AG04450 (cell line): ENCODE results near the gene POGK. TPM values are rescaled to one million over a fixed set of nuclear protein-coding genes. Genes with fewer than 3 reads are reported as not detected.

Source experiments
- CTCF ChIA-PET: fragments of 300-600, 350-600 bp; formaldehyde crosslinking; extraction: SDS; loops from one replicate; lab custom pipeline; 2022; ENCODE audit warnings: antibody characterized with exemption, inconsistent platforms; lab: Charles Lee
- POLR2A ChIA-PET: fragments of 350-600 bp; formaldehyde crosslinking; extraction: SDS; loops from one replicate; lab custom pipeline; 2021; ENCODE audit warnings: antibody characterized with exemption, inconsistent platforms; lab: Yijun Ruan, JAX
- DNase-seq: peaks from one replicate; pipeline ENCODE4 v3.0.0-alpha.2; 2011; ENCODE audit warnings: low read depth, low spot score
- H3K27ac ChIP-seq: one replicate; pipeline ENCODE4 v1.5.1; 2012; ENCODE audit warnings: low read depth, low read length, control low read depth
- H3K27me3 ChIP-seq: one replicate; pipeline ENCODE4 v1.6.0; 2012; ENCODE audit warnings: low read length; ENCODE audit not compliant: control insufficient read depth, insufficient read depth
- H3K4me3 ChIP-seq: 2 replicates; pipeline ENCODE4 v1.5.1; 2011; ENCODE audit warnings: mild to moderate bottlenecking, low read depth, low read length, control low read depth
- H3K9me3 ChIP-seq: 2 replicates; pipeline ENCODE4 v1.5.1; 2012; ENCODE audit warnings: low read length; ENCODE audit not compliant: control insufficient read depth, insufficient read depth
- CTCF ChIP-seq: IDR thresholded peaks from 2 replicates; pipeline ENCODE4 v1.5.1; 2011; ENCODE audit warnings: low read depth, low read length, control low read depth, inconsistent platforms
- polyA plus RNA-seq: library from polyadenylated mRNA; depleted of rRNA; stranded (reverse); fragments of >200 nt; gene quantifications from 2 replicates; pipeline ENCODE4 v1.2.3, GENCODE V29; 2011

The POGK gene
- polyA plus RNA-seq, 1 experiment, result 21.9 TPM

- H3K4me3 ChIP-seq, result no peak overlapping the region
- no peak for DNase-seq
- CTCF ChIA-PET, result interaction anchor here (1.2 kb wide), 1 partner anchor 203 kb away, joined by 3 read pairs; no protein-coding TSS in a partner anchor
- no peak overlapping the region for H3K27ac ChIP-seq
- no peak for TF ChIP-seq CTCF
- no peaks in the 10 kb centered on the region for H3K9me3 ChIP-seq
- H3K27me3 ChIP-seq, result no peaks in the 10 kb centered on the region
- POLR2A ChIA-PET, result interaction anchor here (0.7 kb wide), 1 partner anchor 20 kb away, joined by 3 read pairs; the partner anchor contains the start of gene TADA1
These were observed 16.3 kb downstream of the POGK start for GRCh38 chr1:166855558-166855957.

- ChIA-PET CTCF (interaction anchor here (0.7 to 1.3 kb wide), 3 partner anchors 14 to 1227 kb away, joined by 3 to 4 read pairs (median 3); no protein-coding TSS in a partner anchor), POLR2A (interaction anchor here (0.9 kb wide), 1 partner anchor 18 kb away, joined by 3 read pairs; the partner anchor contains the start of gene TADA1)
- DNase-seq, result no peak
- TF ChIP-seq CTCF, result no peak
- H3K9me3 ChIP-seq, result no peaks in the 10 kb centered on the region
- no peaks in the 10 kb centered on the region for H3K27me3 ChIP-seq
- no peak overlapping the region for H3K27ac ChIP-seq
- H3K4me3 ChIP-seq, result no peak overlapping the region
These were observed 18.7 kb downstream of the POGK start for GRCh38 chr1:166857995-166858394.

GRCh38 chr1:166858726-166859419 is 19.6 kb downstream of the POGK start:
- POLR2A ChIA-PET, result no interaction called here
- H3K27me3 ChIP-seq, result no peaks in the 10 kb centered on the region
- no peak overlapping the region for H3K4me3 ChIP-seq
- TF ChIP-seq CTCF, result no peak
- no peak overlapping the region for H3K27ac ChIP-seq
- no peak for DNase-seq
- no peaks in the 10 kb centered on the region for H3K9me3 ChIP-seq
- CTCF ChIA-PET, result interaction anchor here (0.7 to 1.1 kb wide), 3 partner anchors 675 to 1227 kb away, joined by 3 read pairs; no protein-coding TSS in a partner anchor

- ChIA-PET POLR2A (no interaction called here), CTCF (interaction anchor here (1.1 kb wide), 1 partner anchor 199 kb away, joined by 3 read pairs; no protein-coding TSS in a partner anchor)
- Histone ChIP-seq H3K9me3 (no peaks in the 10 kb centered on the region), H3K4me3 (no peak overlapping the region), H3K27ac (no peak overlapping the region), H3K27me3 (no peaks in the 10 kb centered on the region)
- no peak for DNase-seq
- TF ChIP-seq CTCF, result no peak
These were observed 20.3 kb downstream of the POGK start for GRCh38 chr1:166859597-166859996.

GRCh38 chr1:166865926-166866325 is 26.7 kb downstream of the POGK start:
- ChIA-PET POLR2A (no interaction called here), CTCF (interaction anchor here (0.8 kb wide), 1 partner anchor 27 kb away, joined by 3 read pairs; the partner anchor contains the start of gene POGK)
- no peak for TF ChIP-seq CTCF
- Histone ChIP-seq H3K4me3 (no peak overlapping the region), H3K27me3 (no peaks in the 10 kb centered on the region), H3K27ac (no peak overlapping the region), H3K9me3 (no peaks in the 10 kb centered on the region)
- DNase-seq, result no peak
